Fibroblast of skin of abdomen (primary cell): Measurements from ENCODE around the gene ABCB7. TPM values are rescaled to one million over a fixed set of nuclear protein-coding genes. Genes with fewer than 3 reads are reported as not detected.
"Not testable (repeated sequence)": the region's sequence is repeated elsewhere in the genome, so short reads cannot be mapped to it uniquely, and the experiment has no call there.

ENCODE experiments used
- DNase-seq: peaks from one replicate; pipeline ENCODE4 v3.0.0-alpha.2; 2013
- polyA plus RNA-seq, 2 experiments: library from polyadenylated mRNA; unstranded; fragments of 120-200 nt; gene quantifications; one replicate each; pipeline ENCODE4 v1.2.1, GENCODE V29; 2013; ENCODE audit not compliant: insufficient read length in 2 of 2

Gene ABCB7
- polyA plus RNA-seq (2013, experiment 1 of 2; ENCODE audit: insufficient read length): 16.0 TPM
- 15.7 TPM for polyA plus RNA-seq (2013, experiment 2 of 2; ENCODE audit: insufficient read length)

DNA sequence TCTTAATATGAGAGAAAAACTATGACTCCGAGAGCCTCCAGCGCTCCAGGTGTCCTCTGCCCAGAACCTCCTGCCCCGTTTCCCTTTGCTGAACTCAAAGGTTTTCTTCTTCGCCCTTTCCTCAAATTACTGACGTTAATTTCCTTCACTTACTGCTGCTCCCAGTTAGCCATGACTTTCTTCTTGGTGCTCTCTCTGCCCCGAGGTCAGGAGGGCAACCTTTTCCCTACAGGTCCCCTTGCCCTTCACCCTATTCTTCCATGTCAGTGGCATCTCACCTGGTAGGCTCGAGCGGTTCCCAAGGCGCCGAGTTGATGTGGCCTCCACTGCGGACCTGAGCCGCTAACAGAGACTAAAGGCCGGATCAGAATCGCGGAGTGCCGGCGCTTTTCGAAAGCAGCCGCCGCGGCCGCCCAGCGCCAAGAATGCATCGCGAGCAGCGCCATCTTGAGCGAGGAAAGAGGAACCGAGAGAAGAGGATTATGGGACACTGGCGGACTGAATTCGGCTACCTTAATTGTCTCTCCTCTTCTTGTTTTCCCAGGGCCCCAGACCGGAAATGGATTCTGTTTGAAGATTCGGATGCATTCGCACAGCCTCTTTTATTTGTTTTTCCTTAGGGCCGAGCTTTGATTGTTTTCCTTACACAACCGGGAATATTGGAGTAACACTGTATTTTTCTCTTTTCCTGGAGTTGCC is at the start of gene ABCB7:
ABCB7 (minus strand) TSS at position 457 of the 699 bp plus-strand sequence; CDS start at position 446, 11 bp downstream.
- peak; percentile 76 for DNase-seq

DNA sequence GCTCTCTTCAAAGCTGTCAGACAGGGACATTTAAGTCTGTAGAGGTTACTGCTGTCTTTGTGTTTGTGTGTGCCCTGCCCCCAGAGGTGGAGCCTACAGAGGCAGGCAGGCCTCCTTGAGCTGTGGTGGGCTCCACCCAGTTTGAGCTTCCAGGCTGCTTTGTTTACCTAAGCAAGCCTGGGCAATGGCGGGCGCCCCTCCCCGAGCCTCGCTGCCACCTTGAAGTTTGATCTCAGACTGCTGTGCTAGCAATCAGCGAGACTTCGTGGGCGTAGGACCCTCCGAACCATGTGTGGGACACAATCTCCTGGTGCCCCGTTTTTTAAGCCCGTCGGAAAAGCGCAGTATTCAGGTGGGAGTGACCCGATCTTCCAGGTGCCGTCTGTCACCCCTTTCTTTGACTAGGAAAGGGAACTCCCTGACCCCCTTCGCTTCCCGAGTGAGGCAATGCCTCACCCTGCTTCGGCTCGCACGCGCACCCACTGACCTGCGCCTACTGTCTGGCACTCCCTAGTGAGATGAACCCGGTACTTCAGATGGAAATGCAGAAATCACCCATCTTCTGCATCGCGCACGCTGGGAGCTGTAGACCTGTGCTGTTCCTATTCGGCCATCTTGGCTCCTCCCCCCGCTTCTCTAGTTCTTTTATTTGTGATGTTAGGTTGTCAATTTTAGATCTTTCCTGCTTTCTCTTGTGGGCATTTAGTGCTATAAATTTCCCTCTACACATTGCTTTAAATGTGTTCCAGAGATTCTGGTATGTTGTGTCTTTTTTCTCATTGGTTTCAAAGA is 32.5 kb upstream of the ABCB7 start:
- DNase-seq: not testable (repeated sequence)

GRCh38 chrX:75181721-75182120 is 25.6 kb upstream of the ABCB7 start:
- no peak for DNase-seq

GRCh38 chrX:75179536-75180293 is 23.6 kb upstream of the ABCB7 start:
- DNase-seq: not testable (repeated sequence)

GRCh38 chrX:75172257-75172890 is 16.3 kb upstream of the ABCB7 start:
- not testable (repeated sequence) for DNase-seq

DNA sequence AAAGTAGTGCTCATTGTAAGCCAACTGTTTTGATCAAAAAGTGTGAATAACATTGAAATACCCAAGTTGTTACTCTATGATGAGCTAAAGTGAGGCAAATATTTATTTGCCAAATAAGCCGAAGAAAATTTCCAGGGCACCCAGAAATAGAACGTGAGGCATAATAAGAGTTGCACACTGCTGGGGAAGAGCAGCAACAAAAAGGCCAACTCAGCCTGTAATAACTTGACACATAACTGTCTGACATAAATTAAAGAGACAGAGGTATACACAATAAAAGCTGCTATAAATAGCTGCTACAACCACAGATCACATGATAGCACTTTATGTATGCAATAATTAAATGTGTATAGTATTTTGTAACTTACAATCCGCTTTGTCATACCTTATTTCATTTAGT is 2.0 kb upstream of the ABCB7 start:
- DNase-seq: no peak

DNA sequence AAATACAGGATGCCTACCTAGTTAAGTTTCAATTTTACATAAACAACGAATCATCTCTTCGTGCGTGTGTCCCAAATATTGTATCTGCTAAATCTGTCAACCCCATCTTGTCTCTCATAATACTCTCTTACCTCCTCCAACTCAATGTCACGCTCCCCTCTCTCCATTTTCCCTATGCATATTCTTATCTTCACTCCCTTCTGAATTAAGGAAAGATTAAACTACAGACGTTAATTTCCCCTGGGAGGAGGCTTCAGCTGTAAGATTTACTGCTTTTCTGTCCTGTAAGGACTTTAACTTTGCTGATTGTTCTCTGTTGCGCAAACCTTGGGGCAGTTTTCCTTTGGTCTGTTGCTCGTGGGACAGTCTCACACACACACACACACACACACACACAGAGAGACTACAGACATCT is 455 bp upstream of the ABCB7 start:
- peak; percentile 11 for DNase-seq

DNA sequence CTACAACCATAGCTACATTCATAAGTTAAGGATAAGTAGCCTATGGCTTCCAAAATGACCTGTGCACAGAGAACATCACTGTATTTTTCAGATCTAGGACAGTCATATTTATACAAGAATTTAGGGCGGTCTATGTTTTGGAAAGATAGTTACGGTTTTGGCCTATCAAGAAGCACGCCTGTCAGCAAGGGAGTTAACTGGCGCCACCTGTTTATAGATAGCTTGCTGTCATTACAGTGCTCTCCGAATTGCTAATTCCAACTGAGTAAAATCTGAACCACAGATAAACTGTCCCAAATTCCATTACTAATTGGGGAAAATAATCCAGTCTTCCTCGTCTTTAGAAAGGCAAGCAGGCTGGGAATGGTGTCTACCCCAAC is 646 bp downstream of the ABCB7 start:
- no peak for DNase-seq

DNA sequence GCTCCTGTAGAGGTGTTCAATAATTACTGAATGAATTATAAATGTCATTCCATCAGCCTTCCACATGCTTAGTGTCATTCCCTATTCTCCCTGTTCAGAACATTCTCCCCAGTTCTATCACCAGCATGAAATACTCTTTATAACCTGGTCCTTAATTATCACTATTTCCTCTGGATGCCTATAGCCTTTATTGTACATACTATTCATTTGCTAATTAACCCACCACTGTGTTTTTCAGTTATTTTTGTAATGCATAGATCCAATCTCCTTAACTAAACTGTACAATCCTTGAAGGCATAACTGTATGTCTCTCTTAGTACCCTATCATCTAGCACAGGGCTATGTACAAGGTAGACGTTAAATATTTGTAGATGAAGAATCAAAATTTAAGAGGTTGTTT is 1.2 kb downstream of the ABCB7 start:
- DNase-seq: no peak

GRCh38 chrX:75151827-75152592 is 4.1 kb downstream of the ABCB7 start:
- DNase-seq: no peak

GRCh38 chrX:75149654-75150053 is 6.4 kb downstream of the ABCB7 start:
- no peak for DNase-seq

DNA sequence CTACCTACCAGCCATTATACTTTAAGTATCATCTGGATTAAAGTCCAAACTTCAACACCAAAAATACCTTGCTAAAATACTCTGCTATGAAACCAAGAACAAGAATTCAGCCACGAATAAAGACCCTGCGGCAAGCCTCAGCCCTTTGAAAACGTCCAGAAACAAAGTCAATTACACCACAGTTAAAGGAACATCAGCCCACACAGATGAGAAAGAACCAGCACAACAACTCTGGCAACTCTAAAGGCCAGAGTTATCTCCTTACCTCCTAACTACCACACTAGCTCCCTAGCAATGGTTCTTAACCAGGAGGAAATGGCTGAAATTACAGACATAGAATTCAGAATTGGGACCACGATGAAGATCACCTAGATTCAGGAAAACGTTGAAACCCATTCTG is 23.4 kb downstream of the ABCB7 start:
- no peak for DNase-seq

DNA sequence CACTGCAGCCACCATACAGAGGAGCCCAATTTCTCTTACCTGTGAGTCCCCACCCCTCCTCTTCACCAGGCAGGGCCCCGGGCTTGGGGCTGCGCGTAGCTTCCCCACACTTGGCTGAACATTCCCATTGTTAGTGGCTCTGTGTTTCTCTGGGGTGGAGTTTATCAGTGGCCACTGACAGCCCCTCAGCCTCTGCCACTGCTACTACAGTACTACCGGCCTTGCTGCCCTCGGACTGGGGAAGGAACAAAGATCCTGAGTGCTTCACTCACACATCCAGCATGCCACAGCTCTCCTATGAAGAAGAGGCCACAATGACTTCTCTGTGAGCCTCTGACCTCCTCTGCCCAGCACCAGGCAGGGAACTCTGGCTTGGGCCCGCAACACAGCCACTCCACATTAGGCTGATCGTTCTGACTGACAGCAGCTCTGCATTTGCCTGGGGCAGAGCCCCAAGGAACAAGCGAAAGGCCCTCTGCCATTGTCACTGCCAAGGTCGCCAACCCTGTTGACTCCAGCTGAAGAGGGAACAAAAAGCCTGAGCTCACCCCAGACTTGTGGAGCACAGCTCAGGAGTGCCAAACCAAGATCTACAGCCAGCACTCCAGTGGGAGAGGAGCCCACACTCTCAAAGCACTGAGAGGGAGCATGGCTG is 24.0 kb downstream of the ABCB7 start:
- no peak for DNase-seq

- DNase-seq: not testable (repeated sequence)
Measured at GRCh38 chrX:75129069-75129468, 27.0 kb downstream of the ABCB7 start.

GRCh38 chrX:75118296-75118695 is 37.8 kb downstream of the ABCB7 start:
- DNase-seq: peak; percentile 5

- DNase-seq: no peak
Measured at GRCh38 chrX:75115707-75116413, 40.2 kb downstream of the ABCB7 start.

DNA sequence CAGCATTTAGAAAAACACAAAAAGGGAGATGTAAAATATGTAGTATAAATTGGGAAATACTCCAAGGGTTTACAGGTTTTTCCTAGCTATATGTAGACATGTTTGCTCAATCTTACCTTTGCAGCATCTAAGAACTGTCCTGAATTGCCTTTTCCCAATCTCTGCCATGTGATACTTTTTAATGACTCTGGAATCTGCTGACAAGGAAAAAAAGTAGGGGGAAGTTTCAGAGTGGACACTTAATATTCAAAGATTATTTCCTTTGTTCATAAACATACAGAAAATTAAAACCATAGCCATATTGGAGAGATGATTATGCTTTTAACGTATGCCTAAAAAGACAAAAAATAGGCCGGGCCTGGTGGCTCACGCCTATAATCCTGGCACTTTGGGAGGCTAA is 41.4 kb downstream of the ABCB7 start:
- no peak for DNase-seq

- no peak for DNase-seq
Measured at GRCh38 chrX:75113664-75114063, 42.4 kb downstream of the ABCB7 start.

DNA sequence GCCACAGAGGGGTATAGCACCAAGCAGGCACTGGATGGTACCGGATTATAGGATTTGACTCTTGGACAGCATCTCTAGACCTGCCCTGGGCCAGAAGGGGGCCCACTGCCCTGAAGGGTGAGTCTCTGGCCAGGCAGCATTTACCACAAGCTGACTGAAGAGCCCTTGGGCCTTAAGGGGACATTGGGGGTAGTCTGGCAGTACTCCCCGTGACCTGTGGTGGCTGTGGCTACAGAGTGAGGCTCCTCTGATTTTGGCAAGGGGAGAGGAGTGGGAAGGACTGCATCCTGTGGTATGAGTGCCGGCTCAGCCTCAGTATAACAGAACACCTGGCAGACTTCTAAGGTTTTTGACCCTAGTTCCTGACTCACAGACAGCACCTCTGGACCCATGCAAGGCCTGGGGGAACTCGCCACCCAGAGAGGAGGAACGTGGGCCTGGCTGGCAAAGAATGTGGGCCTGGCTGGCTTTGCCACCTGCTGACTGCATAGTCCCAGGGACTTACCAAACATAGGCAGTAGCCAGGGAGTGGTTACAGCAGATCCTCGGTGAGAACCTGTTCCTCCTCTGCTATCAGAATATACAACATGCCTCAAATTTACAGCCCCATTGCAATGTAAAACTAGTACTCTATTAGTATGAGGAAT is 48.1 kb downstream of the ABCB7 start:
- DNase-seq: no peak

GRCh38 chrX:75106772-75107171 is 49.3 kb downstream of the ABCB7 start:
- DNase-seq: no peak
